Right lobe of liver (tissue), 6 donors: ENCODE data around the gene FRG2B. TPM values are rescaled to one million over a fixed set of nuclear protein-coding genes. Genes with fewer than 3 reads are reported as not detected.
"Not testable (repeated sequence)": the region's sequence is repeated elsewhere in the genome, so short reads cannot be mapped to it uniquely, and the experiment has no call there.

ENCODE experiments used
- ATAC-seq, 4 donors: fragments of 200-7000 bp; cut with Tn5 transposase; one replicate each; pipeline ENCODE4 v1.9.1; 2020; ENCODE audit warnings: mild to moderate bottlenecking in 4 of 4, moderate library complexity in 4 of 4
- DNase-seq, 3 donors: peaks; one replicate each; pipeline ENCODE4 v3.0.0-alpha.2; 2020
- H3K27ac ChIP-seq, 3 donors: fragments of 200-600 bp; one replicate each; pipeline ENCODE4 v1.8.0; 2022
- H3K27me3 ChIP-seq, 2 donors: fragments of 200-600 bp; one replicate each; pipeline ENCODE4 v1.8.0; 2022
- H3K36me3 ChIP-seq, 4 donors: fragments of 200-600 bp; sonication (generic) in 1 of 4; one replicate each; pipeline versions ENCODE4 v1.5.1 to v1.8.0; 2017 to 2022; ENCODE audit warnings: control low read depth in 1 of 4
- H3K4me1 ChIP-seq, 4 donors: fragments of 200-600 bp; sonication (generic) in 1 of 4; one replicate each; pipeline versions ENCODE4 v1.5.1 to v1.8.0; 2017 to 2022; ENCODE audit warnings: control low read depth in 1 of 4
- H3K4me3 ChIP-seq, 3 donors: fragments of 200-600 bp; one replicate each; pipeline ENCODE4 v1.8.0; 2022
- H3K9me3 ChIP-seq, 4 donors: fragments of 200-600 bp; sonication (generic) in 1 of 4; one replicate each; pipeline versions ENCODE4 v1.5.1 to v1.8.0; 2017 to 2022; ENCODE audit warnings: control low read depth in 1 of 4
- CTCF ChIP-seq, 4 donors: fragments of 200-600 bp in 3 of 4; fragments of 450-650 bp in 1 of 4; IDR thresholded peaks; one replicate each; pipeline versions ENCODE4 v1.5.1 to v1.8.0; 2016 to 2022; ENCODE audit warnings: antibody characterized with exemption in 4 of 4, mild to moderate bottlenecking in 2 of 4
- POLR2A ChIP-seq: fragments of 450-650 bp; IDR thresholded peaks from one replicate; pipeline ENCODE4 v1.6.1; 2017; ENCODE audit warnings: antibody characterized with exemption, mild to moderate bottlenecking
- WGBS: methylation state at CpG from one replicate; pipeline ENCODE4 v1.1.6; 2018; ENCODE audit warnings: low coverage, low lambda C conversion rate; ENCODE audit not compliant: insufficient coverage; ENCODE audit errors: missing lambda C conversion rate; 5-methylcytosine and 5-hydroxymethylcytosine counted together
- intact Hi-C, 2 donors: fragments of 100-400 bp; cut with DNase I; formaldehyde crosslinking; loops; one replicate each; pipeline versions ENCODE4 v1.11.2 to v1.14.1; 2022
- total RNA-seq, 6 experiments: library from RNA; depleted of rRNA in 2 of 6; stranded (reverse); fragments of >200 nt in 2 of 6; fragmentation: NEBNext Ultra II Directional in 3 of 6; extraction: Animal tissue kit (Norgen Biotek cat#: 25700) in 3 of 6; gene quantifications; one replicate each; pipeline versions ENCODE4 v1.1.0 to v1.2.4, GENCODE V29; 2016 to 2023
- donor health status: DM: no; HTN: yes; CAD: no.
- donor health status: DM: no; HTN: no; CAD: no.
- donor health status: DM: no; HTN: no; CAD: no.
- donor health status: DM: no; HTN: yes; CAD: no.
- donor health status: DM: no; HTN: yes; CAD: no.

Gene FRG2B
- total RNA-seq, 6 experiments from 2014 or later: not detected

DNA sequence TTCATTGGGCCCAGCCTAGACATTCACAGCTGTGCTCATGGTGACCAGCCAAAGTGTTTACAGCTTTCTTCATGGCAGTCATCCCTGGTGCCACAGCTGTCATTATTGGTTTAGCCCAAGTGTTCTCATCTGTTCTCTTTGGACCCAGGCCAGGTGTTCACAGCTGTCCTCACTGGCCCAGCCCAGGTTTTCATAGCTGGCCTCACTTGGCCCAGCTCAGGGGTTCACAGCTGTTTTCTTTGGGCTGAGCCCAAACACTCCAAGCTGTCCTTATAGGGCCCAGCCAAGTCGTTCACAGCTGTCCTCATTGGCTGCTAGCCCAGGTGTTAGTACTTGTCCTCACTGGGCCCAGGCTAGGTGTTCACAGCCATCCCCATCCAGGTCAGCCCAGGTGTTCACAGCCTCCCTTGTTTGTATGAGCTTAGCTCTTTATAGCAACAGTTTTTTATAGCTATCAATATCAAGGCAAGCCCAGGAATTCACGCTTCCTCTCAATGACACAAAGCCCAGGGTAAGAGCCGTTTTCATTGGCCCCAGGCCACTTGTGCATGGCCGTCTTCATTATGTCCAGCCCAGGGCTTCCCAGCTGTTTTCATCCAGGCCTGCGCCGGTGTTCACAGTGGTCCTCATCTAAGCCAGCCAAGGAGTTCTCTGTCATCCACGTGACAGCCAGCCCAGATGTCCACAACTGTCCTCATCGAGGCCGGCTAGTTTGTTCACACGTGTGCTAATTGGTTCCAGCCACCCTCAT is 11.6 kb downstream of the FRG2B start:
- WGBS: 81% methylated on average over 6 of the region's 10 CpGs
- no peak for ATAC-seq
- no peak for TF ChIP-seq POLR2A
- no peak for TF ChIP-seq CTCF (IDR thresholded peaks at IDR 0.05)
- H3K27me3 ChIP-seq: no peaks in the 10 kb centered on the region
- no peaks in the 10 kb centered on the region for H3K4me1 ChIP-seq
- H3K36me3 ChIP-seq: no peaks in the 10 kb centered on the region
- no peak overlapping the region for H3K4me3 ChIP-seq
- no peak overlapping the region for H3K27ac ChIP-seq
- DNase-seq: no peak
- H3K9me3 ChIP-seq: no peaks in the 10 kb centered on the region
- intact Hi-C loops: no loop called here

DNA sequence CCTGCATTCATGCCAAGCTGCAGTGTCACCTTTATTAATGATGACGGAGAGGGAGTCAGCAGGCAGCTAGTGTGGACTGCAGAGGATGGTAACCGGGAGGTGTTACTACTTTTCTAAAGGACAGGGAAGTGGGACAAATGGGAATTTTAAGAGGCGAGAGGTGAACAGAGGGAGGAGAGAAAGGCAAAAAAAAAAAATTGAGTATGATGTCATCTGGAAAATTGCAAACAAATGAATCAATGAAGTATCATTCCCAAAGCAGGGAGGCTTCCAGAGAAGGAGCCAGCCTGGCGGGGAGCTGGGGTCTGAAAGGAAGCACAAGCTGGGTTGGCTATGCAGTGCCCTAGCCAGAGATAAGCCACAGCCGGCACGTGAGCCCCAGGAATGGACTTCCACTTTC is 12.9 kb downstream of the FRG2B start:
- Histone ChIP-seq H3K4me1 (no peaks in the 10 kb centered on the region), H3K27ac (no peak overlapping the region), H3K27me3 (no peaks in the 10 kb centered on the region), H3K36me3 (no peaks in the 10 kb centered on the region), H3K4me3 (no peak overlapping the region), H3K9me3 (no peaks in the 10 kb centered on the region)
- 64% methylated on average over 6 of the region's 6 CpGs for WGBS
- TF ChIP-seq CTCF (IDR thresholded peaks at IDR 0.05) (no peak), POLR2A (no peak)
- DNase-seq (no peak), ATAC-seq (no peak)
- intact Hi-C loops: no loop called here

GRCh38 chr10:133611079-133611478 is 15.5 kb downstream of the FRG2B start:
- TF ChIP-seq CTCF (IDR thresholded peaks at IDR 0.05) (no peak), POLR2A (no peak)
- 42% methylated on average over 4 of the region's 4 CpGs for WGBS
- Histone ChIP-seq H3K9me3 (no peaks in the 10 kb centered on the region), H3K4me1 (no peaks in the 10 kb centered on the region), H3K36me3 (no peaks in the 10 kb centered on the region), H3K27me3 (no peaks in the 10 kb centered on the region), H3K27ac (no peak overlapping the region), H3K4me3 (no peak overlapping the region)
- intact Hi-C loops: no loop called here
- DNase-seq: no peak
- ATAC-seq: no peak

GRCh38 chr10:133608855-133609254 is 17.7 kb downstream of the FRG2B start:
- H3K9me3 ChIP-seq: no peaks in the 10 kb centered on the region
- no peak overlapping the region for H3K4me3 ChIP-seq
- H3K4me1 ChIP-seq: no peaks in the 10 kb centered on the region
- no peaks in the 10 kb centered on the region for H3K27me3 ChIP-seq
- DNase-seq (no peak), ATAC-seq (peak; percentile 45 to 80 (median 57))
- intact Hi-C loops: no loop called here
- no peak overlapping the region for H3K27ac ChIP-seq
- WGBS: 18% methylated on average over 3 of the region's 3 CpGs
- TF ChIP-seq CTCF (IDR thresholded peaks at IDR 0.05) (peak; percentile 32 to 46 (median 38)), POLR2A (no peak)
- no peaks in the 10 kb centered on the region for H3K36me3 ChIP-seq

DNA sequence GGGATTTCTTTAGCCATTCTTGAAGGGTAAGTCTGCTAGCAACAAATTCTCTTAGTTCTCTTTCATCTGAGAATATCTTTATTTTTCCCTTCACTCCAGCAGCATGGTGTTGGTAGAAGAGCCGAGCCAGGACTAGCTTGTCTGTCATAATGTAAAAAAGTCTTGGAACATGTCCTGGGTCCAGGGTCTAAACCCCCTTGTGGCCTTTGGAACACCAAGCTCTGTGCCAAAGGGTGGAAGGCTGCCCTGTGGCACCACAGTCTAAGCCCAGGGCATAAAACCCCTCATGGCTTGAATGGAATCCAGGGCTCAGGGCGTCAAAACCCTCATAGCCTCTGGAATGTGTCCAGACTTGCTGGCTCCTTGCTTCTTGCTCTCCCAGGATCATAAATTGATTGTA is 23.2 kb downstream of the FRG2B start:
- H3K4me1 ChIP-seq, H3K9me3 ChIP-seq, H3K27ac ChIP-seq, intact Hi-C loops, ATAC-seq, H3K36me3 ChIP-seq, H3K4me3 ChIP-seq, H3K27me3 ChIP-seq: not testable (repeated sequence)
- peak in 1 of 3 donors; percentile 59 for DNase-seq
- WGBS: 39% methylated on average over 2 of the region's 2 CpGs
